Panc1 (cell line): ENCODE results near the gene SCRN2. TPM values are rescaled to one million over a fixed set of nuclear protein-coding genes. Genes with fewer than 3 reads are reported as not detected.

Experiments used
- ATAC-seq: fragments of 200-7000 bp; cut with Tn5 transposase; 2 replicates; pipeline ENCODE4 v1.9.1; 2020; ENCODE audit warnings: mild to moderate bottlenecking, moderate library complexity
- BruUV-seq: library from RNA; stranded (reverse); fragments of 400-500 nt; replicated peaks from 2 replicates; lab custom pipeline; 2021; lab: Mats Ljungman, UMichigan
- CTCF ChIA-PET: fragments of 300-600 bp; sonication (Branson Sonifier 250); formaldehyde crosslinking; loops from one replicate; lab custom pipeline; 2022; ENCODE audit warnings: antibody characterized with exemption; lab: Charles Lee
- POLR2A ChIA-PET: fragments of 300-600 bp; sonication (Branson Sonifier 250); formaldehyde crosslinking; loops from one replicate; lab custom pipeline; 2022; ENCODE audit warnings: antibody characterized with exemption; lab: Charles Lee
- DNase-seq: peaks from one replicate; pipeline ENCODE4 v3.0.0-alpha.2; 2010; ENCODE audit warnings: low read depth, low spot score
- H3K27ac ChIP-seq: 2 replicates; pipeline ENCODE4 v1.5.1; 2011; ENCODE audit warnings: mild to moderate bottlenecking, low read length, inconsistent platforms
- H3K27me3 ChIP-seq: fragments of 200-500 bp; sonication (Bioruptor generic); 2 replicates; pipeline ENCODE4 v1.6.0; 2014; ENCODE audit warnings: low read length, inconsistent platforms; ENCODE audit not compliant: control insufficient read depth, insufficient read depth
- H3K36me3 ChIP-seq: fragments of 200-500 bp; sonication (Bioruptor generic); 2 replicates; pipeline ENCODE4 v1.5.1; 2014; ENCODE audit warnings: inconsistent platforms, mild to moderate bottlenecking, low read length, moderate library complexity; ENCODE audit not compliant: control insufficient read depth, insufficient read depth
- H3K4me1 ChIP-seq: 2 replicates; pipeline ENCODE4 v1.5.1; 2011; ENCODE audit warnings: inconsistent platforms, mild to moderate bottlenecking, low read length, moderate library complexity; ENCODE audit not compliant: control insufficient read depth, insufficient read depth
- H3K4me3 ChIP-seq, 2 experiments: 2 replicates each; pipeline ENCODE4 v1.5.1; 2011 to 2012; ENCODE audit warnings: low read depth in 2 of 2, low read length in 2 of 2, mild to moderate bottlenecking in 2 of 2, inconsistent platforms in 1 of 2, moderate library complexity in 1 of 2
- H3K9me3 ChIP-seq: fragments of 200-500 bp; sonication (Bioruptor generic); 2 replicates; pipeline ENCODE4 v1.5.1; 2014; ENCODE audit warnings: low read depth, mild to moderate bottlenecking, inconsistent platforms, low read length, moderate library complexity; ENCODE audit not compliant: control insufficient read depth, insufficient read depth
- POLR2AphosphoS5 ChIP-seq: IDR thresholded peaks from 2 replicates; pipeline ENCODE4 v1.6.1; 2012; ENCODE audit warnings: mild to moderate bottlenecking, low read depth, low read length, moderate library complexity
- SIN3A ChIP-seq: IDR thresholded peaks from 2 replicates; pipeline ENCODE4 v1.6.1; 2012; ENCODE audit warnings: low read depth, mild to moderate bottlenecking, low read length, moderate library complexity, borderline replicate concordance; ENCODE audit not compliant: insufficient read depth
- TCF7L2 ChIP-seq: IDR thresholded peaks from 2 replicates; pipeline ENCODE4 v1.6.1; 2011; ENCODE audit warnings: mild to moderate bottlenecking, low read depth, low read length, inconsistent platforms
- in situ Hi-C: cut with HindIII; loops from 2 replicates; pipeline ENCODE4 v1.10.0; 2016; ENCODE audit warnings: low sequenced_read_pairs, low pct_unique_long_range_greater_than_20kb
- intact Hi-C: fragments of 100-400 bp; cut with micrococcal nuclease; formaldehyde crosslinking; loops from one replicate; pipeline ENCODE4 v1.10.0; 2022; ENCODE audit not compliant: unreplicated experiment
- total RNA-seq: library from RNA; stranded (reverse); gene quantifications from one replicate; pipeline ENCODE4 v1.2.1, GENCODE V29; 2021; ENCODE audit not compliant: unreplicated experiment
- TF ChIP-seq, protein P1 (sequence below), 2 experiments: IDR thresholded peaks; 2 replicates each; pipeline ENCODE4 v1.6.1; 2011 to 2012; ENCODE audit warnings: low read depth in 2 of 2, control low read depth in 1 of 2, low read length in 1 of 2, mild to moderate bottlenecking in 1 of 2, moderate library complexity in 1 of 2; ENCODE audit not compliant: insufficient read depth in 1 of 2
- TF ChIP-seq, protein P2 (sequence below): fragments of 450-650 bp; IDR thresholded peaks from 2 replicates; pipeline ENCODE4 v1.5.1; 2017; ENCODE audit warnings: mild to moderate bottlenecking

Gene SCRN2
- total RNA-seq, 1 experiment from 2014 or later, result 34.9 TPM

DNA sequence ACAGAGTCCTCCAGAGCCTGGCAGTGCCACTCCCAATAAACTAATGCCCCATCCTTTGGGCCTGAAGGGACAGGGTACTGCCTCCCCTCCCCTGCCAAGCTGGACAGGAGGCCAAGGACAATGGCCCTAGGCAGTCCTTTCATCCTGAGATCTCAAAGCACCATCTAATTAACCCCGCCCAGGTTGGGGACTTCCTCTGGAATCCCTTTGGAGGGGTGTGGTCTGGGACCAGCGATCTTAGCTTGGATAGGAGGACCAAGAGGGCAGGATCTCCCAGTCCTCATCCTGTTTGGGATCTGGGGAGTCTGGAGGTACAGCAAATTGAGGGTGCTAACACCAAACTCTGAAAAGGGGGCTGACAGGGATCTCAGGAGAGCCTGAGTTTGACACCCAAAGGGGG lies 28.0 kb upstream of the SCRN2 start:
- in situ Hi-C loops, result no loop called here
- no peak for DNase-seq
- H3K36me3 ChIP-seq, result no peaks in the 10 kb centered on the region
- TF ChIP-seq, protein P1, sequence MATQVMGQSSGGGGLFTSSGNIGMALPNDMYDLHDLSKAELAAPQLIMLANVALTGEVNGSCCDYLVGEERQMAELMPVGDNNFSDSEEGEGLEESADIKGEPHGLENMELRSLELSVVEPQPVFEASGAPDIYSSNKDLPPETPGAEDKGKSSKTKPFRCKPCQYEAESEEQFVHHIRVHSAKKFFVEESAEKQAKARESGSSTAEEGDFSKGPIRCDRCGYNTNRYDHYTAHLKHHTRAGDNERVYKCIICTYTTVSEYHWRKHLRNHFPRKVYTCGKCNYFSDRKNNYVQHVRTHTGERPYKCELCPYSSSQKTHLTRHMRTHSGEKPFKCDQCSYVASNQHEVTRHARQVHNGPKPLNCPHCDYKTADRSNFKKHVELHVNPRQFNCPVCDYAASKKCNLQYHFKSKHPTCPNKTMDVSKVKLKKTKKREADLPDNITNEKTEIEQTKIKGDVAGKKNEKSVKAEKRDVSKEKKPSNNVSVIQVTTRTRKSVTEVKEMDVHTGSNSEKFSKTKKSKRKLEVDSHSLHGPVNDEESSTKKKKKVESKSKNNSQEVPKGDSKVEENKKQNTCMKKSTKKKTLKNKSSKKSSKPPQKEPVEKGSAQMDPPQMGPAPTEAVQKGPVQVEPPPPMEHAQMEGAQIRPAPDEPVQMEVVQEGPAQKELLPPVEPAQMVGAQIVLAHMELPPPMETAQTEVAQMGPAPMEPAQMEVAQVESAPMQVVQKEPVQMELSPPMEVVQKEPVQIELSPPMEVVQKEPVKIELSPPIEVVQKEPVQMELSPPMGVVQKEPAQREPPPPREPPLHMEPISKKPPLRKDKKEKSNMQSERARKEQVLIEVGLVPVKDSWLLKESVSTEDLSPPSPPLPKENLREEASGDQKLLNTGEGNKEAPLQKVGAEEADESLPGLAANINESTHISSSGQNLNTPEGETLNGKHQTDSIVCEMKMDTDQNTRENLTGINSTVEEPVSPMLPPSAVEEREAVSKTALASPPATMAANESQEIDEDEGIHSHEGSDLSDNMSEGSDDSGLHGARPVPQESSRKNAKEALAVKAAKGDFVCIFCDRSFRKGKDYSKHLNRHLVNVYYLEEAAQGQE (IDR thresholded peaks at IDR 0.05; ENCODE audit: insufficient read depth in 1 of 2, low read depth in 2 of 2, low read length in 1 of 2), result no peak
- TF ChIP-seq, protein P2, sequence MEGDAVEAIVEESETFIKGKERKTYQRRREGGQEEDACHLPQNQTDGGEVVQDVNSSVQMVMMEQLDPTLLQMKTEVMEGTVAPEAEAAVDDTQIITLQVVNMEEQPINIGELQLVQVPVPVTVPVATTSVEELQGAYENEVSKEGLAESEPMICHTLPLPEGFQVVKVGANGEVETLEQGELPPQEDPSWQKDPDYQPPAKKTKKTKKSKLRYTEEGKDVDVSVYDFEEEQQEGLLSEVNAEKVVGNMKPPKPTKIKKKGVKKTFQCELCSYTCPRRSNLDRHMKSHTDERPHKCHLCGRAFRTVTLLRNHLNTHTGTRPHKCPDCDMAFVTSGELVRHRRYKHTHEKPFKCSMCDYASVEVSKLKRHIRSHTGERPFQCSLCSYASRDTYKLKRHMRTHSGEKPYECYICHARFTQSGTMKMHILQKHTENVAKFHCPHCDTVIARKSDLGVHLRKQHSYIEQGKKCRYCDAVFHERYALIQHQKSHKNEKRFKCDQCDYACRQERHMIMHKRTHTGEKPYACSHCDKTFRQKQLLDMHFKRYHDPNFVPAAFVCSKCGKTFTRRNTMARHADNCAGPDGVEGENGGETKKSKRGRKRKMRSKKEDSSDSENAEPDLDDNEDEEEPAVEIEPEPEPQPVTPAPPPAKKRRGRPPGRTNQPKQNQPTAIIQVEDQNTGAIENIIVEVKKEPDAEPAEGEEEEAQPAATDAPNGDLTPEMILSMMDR, result no peak
- TF ChIP-seq SIN3A, result no peak
- no peak for TF ChIP-seq TCF7L2
- TF ChIP-seq POLR2AphosphoS5, result no peak
- ChIA-PET POLR2A (no interaction called here), CTCF (no interaction called here)
- H3K9me3 ChIP-seq, result no peaks in the 10 kb centered on the region
- H3K27me3 ChIP-seq, result no peaks in the 10 kb centered on the region
- H3K27ac ChIP-seq, result no peak overlapping the region
- no TSS peak for BruUV-seq
- no peak overlapping the region for H3K4me3 ChIP-seq
- H3K4me1 ChIP-seq, result 0 out of 2 replicates have a peak, but pooled peaks cover 5% of the 10 kb centered on the region
- intact Hi-C loops, result no loop called here
- ATAC-seq, result no peak; the same call in 1 of the 2 replicates

DNA sequence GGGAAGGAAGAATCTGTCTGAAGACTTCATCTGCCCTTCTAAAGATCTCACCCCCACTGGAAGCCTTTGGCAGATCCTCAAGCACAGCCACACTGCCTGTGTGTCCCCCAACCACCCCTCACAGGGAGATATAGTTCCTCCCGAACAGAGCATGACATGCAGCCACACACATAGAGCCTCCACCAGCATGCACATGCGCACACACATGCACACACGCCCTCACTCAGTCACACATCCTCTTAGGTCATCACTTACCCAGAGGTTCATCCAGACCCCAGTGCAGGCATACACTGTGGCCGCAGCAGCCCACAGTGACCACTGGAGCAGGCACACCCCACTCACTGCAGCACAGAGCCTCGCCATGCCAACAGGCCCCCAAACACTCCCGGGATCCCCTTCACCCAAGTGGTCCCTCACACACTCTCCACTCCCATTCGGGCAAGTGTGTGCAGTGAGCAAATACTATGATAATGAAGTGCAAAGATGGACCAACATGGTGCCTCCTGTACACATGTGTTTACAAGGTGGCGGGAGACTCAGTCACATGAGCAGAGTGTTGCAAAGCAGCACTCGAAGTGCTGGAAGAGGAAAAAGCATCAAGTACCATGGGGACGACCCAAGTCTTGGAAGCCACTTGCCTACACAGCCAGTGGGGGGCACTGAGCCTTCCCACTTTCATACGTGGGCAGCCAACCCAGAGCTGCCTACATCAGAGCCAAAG lies 26.9 kb upstream of the SCRN2 start:
- no peaks in the 10 kb centered on the region for H3K9me3 ChIP-seq
- H3K36me3 ChIP-seq, result no peaks in the 10 kb centered on the region
- no peak overlapping the region for H3K4me3 ChIP-seq
- peaks cover 7% of the 10 kb centered on the region for H3K4me1 ChIP-seq
- ChIA-PET POLR2A (interaction anchor here (0.6 kb wide), 1 partner anchor 482 kb away, joined by 13 read pairs; no protein-coding TSS in a partner anchor), CTCF (interaction anchor here (0.7 kb wide), 1 partner anchor 98 kb away, joined by 5 read pairs; no protein-coding TSS in a partner anchor)
- no peaks in the 10 kb centered on the region for H3K27me3 ChIP-seq
- ATAC-seq (no peak), DNase-seq (no peak)
- no TSS peak for BruUV-seq
- intact Hi-C loops (no loop called here), in situ Hi-C loops (no loop called here)
- TF ChIP-seq TCF7L2 (no peak), SIN3A (no peak), POLR2AphosphoS5 (no peak)
- TF ChIP-seq, protein P2, result no peak
- TF ChIP-seq, protein P1 (IDR thresholded peaks at IDR 0.05; ENCODE audit: insufficient read depth in 1 of 2, low read depth in 2 of 2, low read length in 1 of 2), result no peak
- no peak overlapping the region for H3K27ac ChIP-seq
